HTR-8/SVneo (cell line): ENCODE data around the gene RNF135.
A peak's percentile ranks its signal among the peaks of the same experiment; 100 is the strongest.
"Not testable (repeated sequence)": the region's sequence is repeated elsewhere in the genome, so short reads cannot be mapped to it uniquely, and the experiment has no call there.

ENCODE experiments used
- DNase-seq: peaks from one replicate; pipeline ENCODE4 v3.0.0; 2011; ENCODE audit warnings: low spot score, mixed read lengths; ENCODE audit not compliant: insufficient read length
- FAIRE-seq: peaks from 2 replicates; lab custom pipeline; 2011; peaks lifted over from hg19 to GRCh38; lab: Jason Lieb, UNC

RNF135 gene

GRCh38 chr17:30997270-30997669 is 26.4 kb downstream of the RNF135 start:
- FAIRE-seq: no peak
- no peak for DNase-seq

DNA sequence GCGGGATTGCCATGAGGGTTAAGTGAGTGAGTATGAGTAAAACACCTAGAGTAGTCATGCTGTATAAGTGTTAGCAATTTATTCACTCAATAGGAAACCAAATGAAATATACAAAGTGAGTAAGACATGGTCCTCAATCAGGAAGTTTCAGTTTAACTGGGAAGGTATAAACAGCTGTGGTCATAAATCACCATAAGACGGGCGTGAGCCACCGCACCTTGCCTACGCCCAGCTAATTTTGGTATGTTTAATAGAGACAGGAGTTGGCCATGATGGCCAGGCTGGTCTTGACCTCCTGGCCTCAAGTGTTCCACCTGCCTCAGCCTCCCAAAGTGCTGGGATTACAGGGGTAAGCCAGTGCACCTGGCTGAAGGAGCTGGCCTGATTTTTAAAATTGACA is 27.0 kb downstream of the RNF135 start:
- DNase-seq: no peak
- no peak for FAIRE-seq

GRCh38 chr17:31002047-31002446 is 31.2 kb downstream of the RNF135 start:
- DNase-seq (no peak), FAIRE-seq (no peak)

DNA sequence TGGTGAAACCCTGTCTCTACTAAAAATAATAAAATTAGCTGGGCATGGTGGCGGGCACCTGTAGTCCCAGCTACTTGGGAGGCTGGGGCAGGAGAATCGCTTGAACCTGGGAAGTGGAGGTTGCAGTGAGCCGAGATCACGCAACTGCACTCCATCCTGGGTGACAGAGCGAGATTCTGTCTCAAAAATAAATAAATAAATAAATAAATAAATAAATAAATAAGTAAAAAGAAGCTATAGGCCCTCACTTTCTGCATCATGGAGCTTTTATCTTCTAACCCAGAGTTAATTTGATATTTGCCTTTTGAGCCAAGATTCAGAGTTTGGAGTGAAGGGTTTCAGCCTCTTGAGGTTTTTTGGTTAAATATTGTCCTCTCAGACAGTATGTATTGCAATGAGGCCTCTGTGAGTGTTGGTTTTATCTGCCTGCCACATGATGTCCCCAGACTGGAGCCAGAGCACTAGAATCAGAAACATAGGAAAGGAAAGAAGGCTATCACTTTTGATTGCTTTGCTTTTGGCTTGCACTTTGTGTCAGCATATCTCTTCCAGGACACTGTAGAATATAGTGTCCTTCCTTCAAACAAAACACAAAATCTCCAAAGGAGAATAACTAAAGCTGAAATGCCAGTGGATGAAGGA is 32.5 kb downstream of the RNF135 start:
- DNase-seq: no peak
- FAIRE-seq: no peak

- DNase-seq (no peak), FAIRE-seq (no peak)
Measured at GRCh38 chr17:31004160-31004559, 33.3 kb downstream of the RNF135 start.

DNA sequence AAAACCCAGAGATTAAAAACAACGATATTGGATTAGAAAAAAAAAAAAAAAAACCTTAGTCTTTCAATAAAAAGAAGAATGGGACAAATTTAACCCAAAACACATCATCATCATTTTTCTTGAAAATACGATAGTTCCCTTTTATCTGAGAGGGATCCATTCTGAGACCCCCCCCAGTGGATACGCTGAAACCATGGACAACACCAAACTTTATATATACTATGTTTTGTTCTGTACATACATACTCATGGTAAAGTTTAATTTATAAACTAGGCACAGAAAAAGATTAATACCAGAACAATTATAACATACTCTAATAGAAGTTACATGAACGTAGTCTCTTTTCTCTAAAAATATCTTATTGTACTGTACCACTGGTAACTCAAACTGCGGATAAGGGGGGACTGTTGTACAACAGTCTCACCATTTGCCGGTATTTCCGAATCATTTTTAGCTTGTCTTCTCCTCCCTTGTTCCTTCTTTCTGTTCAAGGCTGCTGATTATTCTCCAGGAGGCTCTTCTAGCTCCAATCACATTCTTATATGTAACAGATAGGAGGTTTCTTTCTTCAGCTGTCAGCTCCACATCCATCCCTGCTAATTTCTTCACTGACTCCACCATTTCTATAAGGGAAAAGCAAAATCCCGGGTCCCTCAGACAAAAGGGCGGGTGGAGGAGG is 37.0 kb downstream of the RNF135 start:
- no peak for DNase-seq
- FAIRE-seq: no peak

- DNase-seq (peak; percentile 18), FAIRE-seq (no peak)
Measured at GRCh38 chr17:31008374-31009041, 37.7 kb downstream of the RNF135 start.

DNA sequence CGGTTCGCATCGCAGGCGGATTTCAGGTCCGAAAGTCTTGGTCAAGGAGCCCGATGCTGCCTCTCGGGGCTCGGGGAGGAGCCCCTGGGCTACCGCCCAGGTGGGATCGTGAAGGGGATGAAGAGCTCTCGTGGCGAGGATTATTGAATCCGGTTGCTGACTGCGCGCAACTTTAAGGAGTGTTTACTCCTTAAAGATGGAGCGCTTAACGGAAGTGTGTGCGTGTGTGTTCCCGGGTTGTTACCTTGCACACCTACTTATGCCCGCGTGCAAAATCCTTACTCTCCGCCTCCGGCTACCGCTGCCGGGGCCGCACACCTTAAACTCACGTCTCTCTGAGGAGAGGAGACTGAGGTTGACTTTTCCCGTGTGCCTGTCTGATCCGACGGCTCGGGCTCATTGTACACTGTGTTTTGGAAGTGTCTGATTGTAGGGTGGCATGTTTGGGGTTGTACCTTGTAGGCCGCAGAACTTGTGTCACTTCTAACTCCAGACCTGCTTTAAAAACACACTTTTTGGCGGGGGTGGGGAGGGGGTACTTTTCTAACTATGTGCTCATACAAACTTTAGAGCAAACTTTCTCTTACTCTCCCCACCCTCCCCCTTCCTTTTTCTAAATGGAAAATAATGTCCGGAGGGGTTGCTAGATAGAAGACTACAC is 38.3 kb downstream of the RNF135 start:
- not testable (repeated sequence) for FAIRE-seq

DNA sequence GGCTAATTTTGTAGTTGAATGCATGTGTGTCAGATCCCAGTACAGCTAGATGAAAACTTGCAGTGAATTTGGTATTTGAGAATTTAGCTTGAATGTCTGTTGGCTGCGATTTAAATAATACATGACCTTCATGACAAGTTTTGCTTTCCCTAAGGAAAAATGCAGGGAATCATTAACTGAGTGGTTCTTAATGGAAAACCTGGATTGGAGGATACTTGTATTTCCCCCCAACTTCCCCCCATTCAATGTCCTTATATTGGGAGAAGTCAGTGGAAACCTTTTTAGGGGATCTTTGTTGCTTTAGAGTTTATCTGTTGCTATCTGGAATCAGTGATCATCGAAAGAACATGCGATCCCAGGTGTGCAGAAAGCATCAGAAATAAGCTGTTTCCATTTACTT is 39.2 kb downstream of the RNF135 start:
- DNase-seq, FAIRE-seq: not testable (repeated sequence)

More for the DNA sequence above, 38.3 kb downstream of the RNF135 start:
- DNase-seq: not testable (repeated sequence)

GRCh38 chr17:31013844-31014243 is 43.0 kb downstream of the RNF135 start:
- FAIRE-seq: no peak
- no peak for DNase-seq

- FAIRE-seq (no peak), DNase-seq (no peak)
Measured at GRCh38 chr17:31015639-31016038, 44.8 kb downstream of the RNF135 start.

GRCh38 chr17:31019004-31019403 is 48.2 kb downstream of the RNF135 start:
- DNase-seq (no peak), FAIRE-seq (no peak)

DNA sequence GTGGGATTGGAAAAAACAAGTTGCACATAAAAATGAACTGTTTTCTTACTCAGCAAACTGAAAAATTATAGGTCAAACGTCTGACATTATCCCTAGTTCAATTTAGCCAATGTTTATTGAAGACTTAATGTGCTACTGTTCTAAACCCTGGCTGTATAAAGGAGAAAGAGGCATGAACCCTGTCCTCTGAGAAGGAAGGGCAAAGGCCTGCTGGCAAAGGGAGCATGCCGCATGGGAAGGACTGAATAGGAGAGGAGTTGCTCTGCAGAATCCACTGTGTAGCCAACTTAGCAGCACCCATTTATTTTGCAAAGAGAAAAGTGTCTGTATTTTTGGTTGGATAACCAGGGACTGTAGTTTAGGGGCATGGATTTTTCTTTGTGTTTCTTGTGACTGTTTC is 52.3 kb downstream of the RNF135 start:
- not testable (repeated sequence) for DNase-seq, FAIRE-seq

GRCh38 chr17:31031841-31032240 is 61.0 kb downstream of the RNF135 start:
- FAIRE-seq: no peak
- no peak for DNase-seq

DNA sequence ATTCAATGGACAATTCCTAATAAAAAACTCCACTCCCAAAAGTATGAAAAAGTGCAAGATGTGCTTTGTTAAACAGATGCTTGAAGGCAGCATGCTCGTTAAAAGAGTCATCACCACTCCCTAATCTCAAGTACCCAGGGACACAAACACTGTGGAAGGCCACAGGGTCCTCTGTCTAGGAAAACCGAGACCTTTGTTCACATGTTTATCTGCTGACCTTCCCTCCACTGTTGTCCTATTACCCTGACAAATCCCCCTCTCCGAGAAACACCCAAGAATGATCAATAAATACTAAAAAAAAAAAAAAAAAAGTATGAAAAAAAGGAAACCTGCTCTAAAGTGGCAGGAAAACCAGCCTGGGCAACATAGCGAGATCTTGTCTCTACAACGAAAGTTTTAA is 64.8 kb downstream of the RNF135 start:
- FAIRE-seq, DNase-seq: not testable (repeated sequence)

- not testable (repeated sequence) for FAIRE-seq, DNase-seq
Measured at GRCh38 chr17:31040837-31041236, 70.0 kb downstream of the RNF135 start.

DNA sequence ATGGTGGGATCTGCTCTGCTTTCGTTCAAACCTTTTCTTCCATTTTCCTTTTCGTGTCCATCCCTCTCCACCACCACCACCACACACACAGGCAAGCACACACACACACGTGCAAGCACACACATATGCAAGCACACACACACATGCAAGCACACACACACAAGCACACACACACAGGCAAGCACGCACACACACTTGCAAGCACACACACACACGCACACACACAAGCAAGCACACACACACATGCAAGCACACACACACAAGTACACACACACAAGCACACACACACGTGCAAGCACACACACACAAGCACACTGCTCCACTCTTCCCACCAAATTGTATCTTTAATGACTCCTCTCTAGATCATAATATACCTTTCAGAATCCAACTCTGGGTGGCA is 71.5 kb downstream of the RNF135 start:
- DNase-seq, FAIRE-seq: not testable (repeated sequence)

- not testable (repeated sequence) for DNase-seq, FAIRE-seq
Measured at GRCh38 chr17:31046856-31047425, 76.1 kb downstream of the RNF135 start.

DNA sequence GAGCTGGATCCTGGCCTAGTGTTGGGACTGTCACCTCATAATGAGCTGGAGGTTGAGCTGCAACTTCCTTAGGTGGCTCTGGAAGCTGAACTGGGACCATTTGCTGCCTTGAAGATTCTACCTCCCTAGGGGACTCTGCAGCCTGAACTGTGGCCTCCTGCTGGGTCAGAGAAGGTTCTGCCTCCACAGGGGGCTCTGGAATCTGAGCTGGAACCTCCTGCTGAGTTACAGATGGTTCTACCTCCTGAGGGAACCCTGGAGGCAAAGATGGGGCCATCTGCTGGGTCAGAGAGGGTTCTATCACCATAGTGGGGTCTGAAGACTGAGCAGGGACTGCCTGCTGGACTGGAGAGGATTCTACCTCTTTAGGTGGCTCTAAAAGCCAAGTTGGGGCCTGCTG is 77.3 kb downstream of the RNF135 start:
- DNase-seq (no peak), FAIRE-seq (no peak)

DNA sequence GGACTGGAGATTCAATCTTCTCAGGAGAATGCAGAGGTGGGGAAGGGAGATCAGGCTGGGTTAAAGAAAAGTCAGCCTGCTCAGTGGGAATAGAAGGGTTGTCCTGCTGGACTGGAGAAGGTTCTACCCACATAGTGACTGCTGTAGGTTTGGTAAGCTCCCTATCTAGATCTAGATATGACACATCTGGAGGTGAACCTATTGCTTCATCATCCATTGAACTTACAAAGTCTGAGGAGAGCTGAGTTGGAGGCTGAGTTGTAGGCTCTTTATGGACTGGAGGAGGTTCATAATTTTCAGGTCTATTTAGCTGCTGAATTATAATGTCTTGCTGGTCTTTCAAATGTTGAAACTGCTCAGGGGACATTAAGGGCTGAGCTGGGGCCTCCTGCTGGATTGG is 77.9 kb downstream of the RNF135 start:
- FAIRE-seq: no peak
- DNase-seq: no peak
